ENCODE results near the gene HIVEP3. TPM values are rescaled to one million over a fixed set of nuclear protein-coding genes. Genes with fewer than 3 reads are reported as not detected.
A peak's percentile ranks its signal among the peaks of the same experiment; 100 is the strongest.

The HIVEP3 gene
- total RNA-seq, 1 donor from 2014 or later = 0.37 TPM

DNA sequence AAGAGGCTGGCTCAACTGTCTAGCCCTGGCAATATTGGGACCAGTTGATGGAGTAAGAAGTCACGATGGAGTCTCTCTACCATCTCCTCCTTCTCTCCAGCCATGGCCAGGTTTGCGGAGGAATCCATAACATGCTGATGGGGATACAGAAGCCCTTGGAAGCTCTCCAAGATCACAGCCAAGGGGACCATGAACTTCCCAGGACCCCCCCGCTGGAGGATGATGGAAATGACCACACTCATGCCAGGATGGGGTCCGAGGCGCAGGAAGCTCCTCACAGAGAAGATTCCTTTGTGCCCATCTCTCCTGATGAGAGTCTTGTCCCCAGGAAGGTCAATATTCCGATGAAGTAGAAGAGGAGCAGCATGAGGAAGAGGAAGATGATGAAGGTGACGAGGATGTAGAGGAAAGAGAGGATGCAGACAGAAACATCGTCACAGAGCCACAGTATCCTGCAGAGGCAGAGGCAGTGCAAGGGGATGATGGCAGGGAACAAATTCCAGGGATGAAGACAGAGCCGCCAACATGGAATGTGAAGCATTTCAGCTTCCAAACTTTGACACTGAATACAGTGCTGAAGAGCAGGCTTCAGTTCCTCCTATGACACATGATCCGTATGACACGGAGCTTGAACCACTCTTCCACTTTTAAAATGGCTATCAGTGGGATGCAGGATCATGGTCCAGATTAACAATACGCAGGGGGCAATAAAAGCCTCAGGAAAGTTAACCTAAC is 376.4 kb downstream of the HIVEP3 start:
- no peak overlapping the region for H3K27ac Mint-ChIP-seq
- H3K36me3 ChIP-seq = no peaks in the 10 kb centered on the region
- H3F3A ChIP-seq (ENCODE audit: low read depth) = no peaks in the 10 kb centered on the region

GRCh38 chr1:41541592-41541952 is 377.1 kb downstream of the HIVEP3 start:
- Histone ChIP-seq H3K4me3 (no peak overlapping the region), H4K20me1 (ENCODE audit: low read depth) (no peaks in the 10 kb centered on the region), H2AFZ (replicated peaks) (no peak overlapping the region), H3K27me3 (no peaks in the 10 kb centered on the region), H3K36me3 (no peaks in the 10 kb centered on the region), H3K79me2 (ENCODE audit: low read depth) (no peaks in the 10 kb centered on the region), H3K4me2 (peak overlapping the region; percentile 4), H3K4me1 (peaks cover 9% of the 10 kb centered on the region), H3K27ac (no peak overlapping the region), H3F3A (ENCODE audit: low read depth) (no peaks in the 10 kb centered on the region), H3K9me3 (ENCODE audit: low read depth) (no peaks in the 10 kb centered on the region), H3K9ac (no peak overlapping the region)
- peaks cover 23% of the 10 kb centered on the region for H3K4me1 Mint-ChIP-seq
- no peak for DNase-seq (ENCODE audit: low spot score)
- TF ChIP-seq CTCF (IDR thresholded peaks at IDR 0.05) (no peak), EZH2phosphoT487 (IDR thresholded peaks at IDR 0.05) (no peak), EZH2 (IDR thresholded peaks at IDR 0.05) (no peak)
- no peaks in the 10 kb centered on the region for H3K9me3 Mint-ChIP-seq
- H3K27me3 Mint-ChIP-seq (ENCODE audit: insufficient read depth, low read depth) = peaks cover 14% of the 10 kb centered on the region
- H3K4me3 Mint-ChIP-seq = no peak overlapping the region
- H3K27ac Mint-ChIP-seq = no peak overlapping the region
- no peaks in the 10 kb centered on the region for H3K36me3 Mint-ChIP-seq

More for the DNA sequence above, 376.4 kb downstream of the HIVEP3 start:
- Histone ChIP-seq H3K4me1 (peaks cover 9% of the 10 kb centered on the region), H3K4me2 (no peak overlapping the region), H4K20me1 (ENCODE audit: low read depth) (no peaks in the 10 kb centered on the region), H3K9me3 (ENCODE audit: low read depth) (no peaks in the 10 kb centered on the region), H3K4me3 (no peak overlapping the region), H3K27ac (no peak overlapping the region), H3K79me2 (ENCODE audit: low read depth) (no peaks in the 10 kb centered on the region), H3K27me3 (no peaks in the 10 kb centered on the region), H3K9ac (no peak overlapping the region), H2AFZ (replicated peaks) (no peak overlapping the region)
- TF ChIP-seq CTCF (IDR thresholded peaks at IDR 0.05) = no peak
- no peak for TF ChIP-seq EZH2 (IDR thresholded peaks at IDR 0.05)
- TF ChIP-seq EZH2phosphoT487 (IDR thresholded peaks at IDR 0.05) = no peak
- H3K9me3 Mint-ChIP-seq = no peaks in the 10 kb centered on the region
- H3K4me3 Mint-ChIP-seq = no peak overlapping the region
- no peaks in the 10 kb centered on the region for H3K36me3 Mint-ChIP-seq
- peaks cover 20% of the 10 kb centered on the region for H3K4me1 Mint-ChIP-seq
- peaks cover 14% of the 10 kb centered on the region for H3K27me3 Mint-ChIP-seq (ENCODE audit: insufficient read depth, low read depth)
- no peak for DNase-seq (ENCODE audit: low spot score)

- Histone ChIP-seq H3K4me3 (no peak overlapping the region), H3K27ac (no peak overlapping the region)
- DNase-seq (ENCODE audit: low spot score) = peak; percentile 57
Observed at GRCh38 chr1:41540886-41541591, 377.7 kb downstream of the HIVEP3 start.

More at GRCh38 chr1:41540886-41541591, 377.7 kb downstream of the HIVEP3 start:
- Mint-ChIP-seq H3K4me1 (peaks cover 26% of the 10 kb centered on the region), H3K27ac (no peak overlapping the region), H3K36me3 (no peaks in the 10 kb centered on the region), H3K9me3 (no peaks in the 10 kb centered on the region), H3K4me3 (no peak overlapping the region), H3K27me3 (ENCODE audit: insufficient read depth, low read depth) (peaks cover 14% of the 10 kb centered on the region)
- Histone ChIP-seq H3K4me1 (peaks cover 9% of the 10 kb centered on the region), H4K20me1 (ENCODE audit: low read depth) (no peaks in the 10 kb centered on the region), H3K36me3 (no peaks in the 10 kb centered on the region), H3K4me2 (peak overlapping the region; percentile 4), H3K27me3 (no peaks in the 10 kb centered on the region), H2AFZ (replicated peaks) (no peak overlapping the region), H3K9me3 (ENCODE audit: low read depth) (no peaks in the 10 kb centered on the region), H3F3A (ENCODE audit: low read depth) (no peaks in the 10 kb centered on the region), H3K79me2 (ENCODE audit: low read depth) (no peaks in the 10 kb centered on the region), H3K9ac (no peak overlapping the region)
- TF ChIP-seq CTCF (IDR thresholded peaks at IDR 0.05) (no peak), EZH2phosphoT487 (IDR thresholded peaks at IDR 0.05) (no peak), EZH2 (IDR thresholded peaks at IDR 0.05) (no peak)
